ENCODE data around the gene TAAR9.

TAAR9 gene

DNA sequence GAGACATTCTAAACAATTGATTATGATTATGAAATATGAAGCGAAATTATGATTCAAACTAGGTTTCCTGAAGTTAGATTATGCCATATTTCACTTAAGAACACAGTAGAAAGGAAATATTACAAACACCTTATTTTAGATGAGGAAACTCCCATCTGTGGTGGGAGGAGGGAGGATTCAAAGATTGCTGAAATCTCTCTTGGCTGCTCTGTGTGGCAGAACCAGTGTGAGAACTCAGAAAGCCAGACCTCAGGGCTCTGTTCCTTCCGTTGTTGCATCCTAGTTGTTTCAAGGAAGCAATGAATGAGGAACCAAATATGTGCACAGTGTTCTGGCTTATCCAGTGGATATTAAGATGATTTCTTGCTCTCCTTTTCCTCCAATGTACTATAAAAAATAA, 49.3 kb downstream of the TAAR9 start:
- in situ Hi-C loops (cut with MboI; ENCODE audit: low sequenced_read_pairs): no loop called here

Measured in HL-60/S4 treated with retinoic acid at 250 ng/mL for 4 days and 3 days (cell line).